OCI-LY1 (cell line): ENCODE data around the gene ME3.

ENCODE experiments used
- H2AFZ ChIP-seq: fragments of 200-600 bp; sonication (generic), shearing (Covaris generic); 2 replicates; pipeline ENCODE4 v1.6.0; 2014; ENCODE audit warnings: antibody characterized with exemption, mild to moderate bottlenecking, low read length
- H3F3A ChIP-seq: fragments of 200-600 bp; sonication (generic), shearing (Covaris generic); 2 replicates; pipeline ENCODE4 v1.6.0; 2014; ENCODE audit warnings: mild to moderate bottlenecking, antibody characterized with exemption, low read length, moderate library complexity; ENCODE audit not compliant: insufficient read depth
- H3K27ac ChIP-seq: fragments of 200-600 bp; sonication (generic); 2 replicates; pipeline ENCODE4 v1.5.1; 2014; ENCODE audit warnings: low read length, mixed run types, mild to moderate bottlenecking, low read depth; ENCODE audit not compliant: poor library complexity, severe bottlenecking
- H3K27me3 ChIP-seq: fragments of 200-600 bp; sonication (generic); 2 replicates; pipeline ENCODE4 v1.6.0; 2014; ENCODE audit warnings: antibody characterized with exemption, mild to moderate bottlenecking, low read length, moderate library complexity; ENCODE audit not compliant: insufficient read depth
- H3K36me3 ChIP-seq: fragments of 200-600 bp; sonication (generic); 2 replicates; pipeline ENCODE4 v1.6.1; 2014; ENCODE audit warnings: mild to moderate bottlenecking, antibody characterized with exemption, low read length, moderate library complexity, mixed read lengths; ENCODE audit not compliant: insufficient read depth
- H3K4me1 ChIP-seq: fragments of 200-600 bp; sonication (generic); 2 replicates; pipeline ENCODE4 v1.5.1; 2014; ENCODE audit warnings: mild to moderate bottlenecking, low read length, moderate library complexity; ENCODE audit not compliant: insufficient read depth, severe bottlenecking
- H3K4me2 ChIP-seq: fragments of 200-600 bp; sonication (generic), shearing (Covaris generic); 2 replicates; pipeline ENCODE4 v1.6.1; 2014; ENCODE audit warnings: low read length
- H3K4me3 ChIP-seq: fragments of 200-600 bp; sonication (generic); 2 replicates; pipeline ENCODE4 v1.5.1; 2014; ENCODE audit warnings: low read length, low read depth, mild to moderate bottlenecking, mixed read lengths; ENCODE audit not compliant: poor library complexity, severe bottlenecking
- H3K79me2 ChIP-seq: fragments of 200-600 bp; shearing (Covaris generic); 2 replicates; pipeline ENCODE4 v1.6.1; 2016; ENCODE audit warnings: mixed run types, low read length, mixed read lengths; ENCODE audit not compliant: insufficient read depth
- H3K9ac ChIP-seq: fragments of 200-600 bp; sonication (generic), shearing (Covaris generic); 2 replicates; pipeline ENCODE4 v1.6.1; 2014; ENCODE audit warnings: mild to moderate bottlenecking, low read length, mixed read lengths
- H3K9me2 ChIP-seq: fragments of 200-600 bp; sonication (generic), shearing (Covaris generic); 2 replicates; pipeline ENCODE4 v1.6.1; 2014; ENCODE audit warnings: low read depth, mild to moderate bottlenecking, low read length, mixed read lengths
- H3K9me3 ChIP-seq: fragments of 200-600 bp; shearing (Covaris generic); 2 replicates; pipeline ENCODE4 v1.6.1; 2014; ENCODE audit warnings: low read length, mixed read lengths
- H4K20me1 ChIP-seq: fragments of 200-600 bp; sonication (generic), shearing (Covaris generic); 2 replicates; pipeline ENCODE4 v1.6.0; 2016; ENCODE audit warnings: mild to moderate bottlenecking, low read length; ENCODE audit not compliant: insufficient read depth
- CTCF ChIP-seq: fragments of 200-600 bp; sonication (generic), shearing (Covaris generic); IDR thresholded peaks from 2 replicates; pipeline ENCODE4 v1.5.1; 2017; ENCODE audit warnings: mild to moderate bottlenecking, antibody characterized with exemption, low read length, moderate library complexity, mixed read lengths
- EZH2 ChIP-seq: fragments of 200-600 bp; sonication (generic), shearing (Covaris generic); IDR thresholded peaks from 2 replicates; pipeline ENCODE4 v1.8.0; 2017; ENCODE audit warnings: borderline replicate concordance, mixed run types, mild to moderate bottlenecking, antibody characterized with exemption, low read length, moderate library complexity, mixed read lengths

Gene ME3

GRCh38 chr11:86610559-86611341 lies 61.7 kb downstream of the ME3 start:
- H3K4me2 ChIP-seq = no peak overlapping the region
- H3K36me3 ChIP-seq = no peaks in the 10 kb centered on the region
- no peaks in the 10 kb centered on the region for H4K20me1 ChIP-seq
- no peaks in the 10 kb centered on the region for H3K9me2 ChIP-seq
- H2AFZ ChIP-seq = no peak overlapping the region
- no peaks in the 10 kb centered on the region for H3K4me1 ChIP-seq
- H3F3A ChIP-seq = no peaks in the 10 kb centered on the region
- TF ChIP-seq CTCF (no peak), EZH2 (no peak)
- no peak overlapping the region for H3K27ac ChIP-seq
- no peaks in the 10 kb centered on the region for H3K27me3 ChIP-seq
- H3K79me2 ChIP-seq = no peaks in the 10 kb centered on the region
- H3K9me3 ChIP-seq = no peaks in the 10 kb centered on the region
- H3K4me3 ChIP-seq = no peak overlapping the region
- no peak overlapping the region for H3K9ac ChIP-seq

GRCh38 chr11:86608251-86608799 lies 64.1 kb downstream of the ME3 start:
- H3K9me2 ChIP-seq = no peaks in the 10 kb centered on the region
- H3K9me3 ChIP-seq = no peaks in the 10 kb centered on the region
- H2AFZ ChIP-seq = no peak overlapping the region
- no peak overlapping the region for H3K27ac ChIP-seq
- TF ChIP-seq EZH2 = no peak
- peak; percentile 100 for TF ChIP-seq CTCF
- no peak overlapping the region for H3K4me3 ChIP-seq
- no peak overlapping the region for H3K4me2 ChIP-seq
- no peaks in the 10 kb centered on the region for H3K4me1 ChIP-seq
- H3K79me2 ChIP-seq = no peaks in the 10 kb centered on the region
- no peaks in the 10 kb centered on the region for H3K36me3 ChIP-seq
- no peaks in the 10 kb centered on the region for H4K20me1 ChIP-seq
- H3F3A ChIP-seq = no peaks in the 10 kb centered on the region
- H3K9ac ChIP-seq = no peak overlapping the region
- no peaks in the 10 kb centered on the region for H3K27me3 ChIP-seq

GRCh38 chr11:86606836-86607481 lies 65.5 kb downstream of the ME3 start:
- Histone ChIP-seq H3K36me3 (no peaks in the 10 kb centered on the region), H3K27me3 (no peaks in the 10 kb centered on the region), H3K27ac (no peak overlapping the region), H3K79me2 (no peaks in the 10 kb centered on the region), H3F3A (no peaks in the 10 kb centered on the region), H3K9ac (no peak overlapping the region), H4K20me1 (no peaks in the 10 kb centered on the region), H3K4me2 (no peak overlapping the region), H3K9me2 (no peaks in the 10 kb centered on the region), H3K4me3 (no peak overlapping the region), H3K4me1 (no peaks in the 10 kb centered on the region), H3K9me3 (no peaks in the 10 kb centered on the region), H2AFZ (no peak overlapping the region)
- TF ChIP-seq CTCF (no peak), EZH2 (no peak)
